Osteocyte (in vitro differentiated cells): ENCODE data around the gene CAMSAP1. TPM values are rescaled to one million over a fixed set of nuclear protein-coding genes. Genes with fewer than 3 reads are reported as not detected.

Source experiments
- DNase-seq: peaks from one replicate; pipeline ENCODE4 v3.0.0; 2021; ENCODE audit warnings: mixed read lengths; ENCODE audit not compliant: unreplicated experiment; ENCODE audit errors: extremely low spot score
- H3K27ac Mint-ChIP-seq: one replicate; pipeline ENCODE4 v1.8.0; 2021; ENCODE audit warnings: mild to moderate bottlenecking, mixed read lengths; ENCODE audit not compliant: unreplicated experiment
- H3K27me3 Mint-ChIP-seq: one replicate; pipeline ENCODE4 v1.8.0; 2021; ENCODE audit warnings: mixed read lengths; ENCODE audit not compliant: unreplicated experiment
- H3K36me3 Mint-ChIP-seq: one replicate; pipeline ENCODE4 v1.8.0; 2021; ENCODE audit warnings: mixed read lengths; ENCODE audit not compliant: unreplicated experiment
- H3K4me1 Mint-ChIP-seq: one replicate; pipeline ENCODE4 v1.8.0; 2021; ENCODE audit warnings: mixed read lengths; ENCODE audit not compliant: unreplicated experiment
- H3K4me3 Mint-ChIP-seq: one replicate; pipeline ENCODE4 v1.8.0; 2021; ENCODE audit warnings: mild to moderate bottlenecking, moderate library complexity, mixed read lengths; ENCODE audit not compliant: unreplicated experiment
- H3K9me3 Mint-ChIP-seq: one replicate; pipeline ENCODE4 v1.8.0; 2021; ENCODE audit warnings: mixed read lengths; ENCODE audit not compliant: unreplicated experiment
- total RNA-seq: library from RNA; stranded (reverse); gene quantifications from 2 replicates; pipeline ENCODE4 v1.2.1, GENCODE V29; 2021
- TF ChIP-seq, protein P1 (sequence below): fragments of 200-600 bp; sonication (generic); IDR thresholded peaks from 2 replicates; pipeline ENCODE4 v1.5.0; 2021; ENCODE audit warnings: antibody characterized with exemption, mild to moderate bottlenecking, moderate library complexity

CAMSAP1 gene
- total RNA-seq, 1 donor from 2014 or later = 34.4 TPM

DNA sequence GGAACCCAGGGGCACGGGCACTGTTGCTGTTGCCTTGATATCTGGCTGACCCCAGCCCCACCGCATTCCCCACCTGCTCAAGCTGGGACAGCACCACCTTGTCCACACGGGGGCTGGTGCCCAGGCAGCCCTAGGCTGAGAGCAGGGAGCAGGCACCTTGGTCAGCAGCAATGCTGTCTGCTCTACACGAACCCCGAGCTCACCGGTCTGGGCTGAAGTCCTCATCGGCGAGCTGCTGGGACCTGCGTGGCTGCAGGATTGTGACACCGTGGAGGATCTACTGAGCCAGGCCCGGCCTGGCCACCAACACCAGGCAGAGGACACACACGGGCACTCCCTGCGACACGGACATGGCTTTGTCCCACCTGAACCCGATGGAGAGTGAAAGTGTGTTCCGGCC lies 127.3 kb downstream of the CAMSAP1 start:
- no peak for DNase-seq
- Mint-ChIP-seq H3K27me3 (no peaks in the 10 kb centered on the region), H3K4me3 (no peak overlapping the region), H3K27ac (no peak overlapping the region), H3K4me1 (no peaks in the 10 kb centered on the region), H3K36me3 (no peaks in the 10 kb centered on the region), H3K9me3 (no peaks in the 10 kb centered on the region)
- TF ChIP-seq, protein P1, sequence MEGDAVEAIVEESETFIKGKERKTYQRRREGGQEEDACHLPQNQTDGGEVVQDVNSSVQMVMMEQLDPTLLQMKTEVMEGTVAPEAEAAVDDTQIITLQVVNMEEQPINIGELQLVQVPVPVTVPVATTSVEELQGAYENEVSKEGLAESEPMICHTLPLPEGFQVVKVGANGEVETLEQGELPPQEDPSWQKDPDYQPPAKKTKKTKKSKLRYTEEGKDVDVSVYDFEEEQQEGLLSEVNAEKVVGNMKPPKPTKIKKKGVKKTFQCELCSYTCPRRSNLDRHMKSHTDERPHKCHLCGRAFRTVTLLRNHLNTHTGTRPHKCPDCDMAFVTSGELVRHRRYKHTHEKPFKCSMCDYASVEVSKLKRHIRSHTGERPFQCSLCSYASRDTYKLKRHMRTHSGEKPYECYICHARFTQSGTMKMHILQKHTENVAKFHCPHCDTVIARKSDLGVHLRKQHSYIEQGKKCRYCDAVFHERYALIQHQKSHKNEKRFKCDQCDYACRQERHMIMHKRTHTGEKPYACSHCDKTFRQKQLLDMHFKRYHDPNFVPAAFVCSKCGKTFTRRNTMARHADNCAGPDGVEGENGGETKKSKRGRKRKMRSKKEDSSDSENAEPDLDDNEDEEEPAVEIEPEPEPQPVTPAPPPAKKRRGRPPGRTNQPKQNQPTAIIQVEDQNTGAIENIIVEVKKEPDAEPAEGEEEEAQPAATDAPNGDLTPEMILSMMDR = no peak

DNA sequence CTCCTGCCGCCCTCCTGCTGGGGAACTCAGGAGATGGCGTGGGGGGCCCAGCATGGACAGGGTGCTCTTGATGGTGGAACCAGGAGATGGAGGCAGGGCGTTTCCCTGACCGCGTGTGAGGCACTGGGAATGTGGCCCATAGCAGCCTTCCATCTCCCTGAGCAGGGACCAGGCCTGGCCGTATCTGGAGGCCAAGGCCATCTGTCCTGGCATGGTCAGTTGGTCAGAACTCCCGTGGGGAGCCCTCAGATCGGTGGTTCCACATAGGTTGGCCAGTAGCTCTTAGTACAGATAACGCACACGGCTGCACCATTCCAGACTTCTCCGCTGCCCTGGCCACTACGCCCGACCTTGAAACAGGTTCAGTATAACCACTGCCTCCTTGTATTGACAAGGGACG lies 127.8 kb downstream of the CAMSAP1 start:
- DNase-seq = no peak
- H3K36me3 Mint-ChIP-seq = no peaks in the 10 kb centered on the region
- H3K4me1 Mint-ChIP-seq = no peaks in the 10 kb centered on the region
- H3K9me3 Mint-ChIP-seq = no peaks in the 10 kb centered on the region
- no peak overlapping the region for H3K27ac Mint-ChIP-seq
- TF ChIP-seq, protein P1 = no peak
- no peak overlapping the region for H3K4me3 Mint-ChIP-seq
- H3K27me3 Mint-ChIP-seq = no peaks in the 10 kb centered on the region

DNA sequence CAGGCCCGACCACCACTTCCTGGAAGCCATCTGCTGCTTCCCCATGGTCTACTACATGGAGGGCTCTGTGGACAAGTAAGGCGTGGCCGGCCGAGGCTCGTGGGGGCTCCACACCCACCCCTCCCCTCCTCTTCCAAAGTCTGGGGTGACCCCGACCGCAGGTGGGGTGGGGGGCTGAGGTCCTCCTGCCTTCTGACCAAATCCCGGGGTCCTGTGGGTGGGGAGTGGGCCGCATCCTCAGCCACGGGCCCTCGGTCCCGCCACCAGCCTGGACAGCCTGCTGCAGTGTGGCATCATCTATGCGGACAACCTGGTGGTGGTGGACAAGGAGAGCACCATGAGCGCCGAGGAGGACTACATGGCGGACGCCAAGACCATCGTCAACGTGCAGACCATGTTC lies 128.9 kb downstream of the CAMSAP1 start:
- Mint-ChIP-seq H3K27me3 (no peaks in the 10 kb centered on the region), H3K4me3 (no peak overlapping the region), H3K36me3 (no peaks in the 10 kb centered on the region), H3K27ac (no peak overlapping the region), H3K9me3 (no peaks in the 10 kb centered on the region), H3K4me1 (no peaks in the 10 kb centered on the region)
- no peak for DNase-seq
- TF ChIP-seq, protein P1 = no peak

DNA sequence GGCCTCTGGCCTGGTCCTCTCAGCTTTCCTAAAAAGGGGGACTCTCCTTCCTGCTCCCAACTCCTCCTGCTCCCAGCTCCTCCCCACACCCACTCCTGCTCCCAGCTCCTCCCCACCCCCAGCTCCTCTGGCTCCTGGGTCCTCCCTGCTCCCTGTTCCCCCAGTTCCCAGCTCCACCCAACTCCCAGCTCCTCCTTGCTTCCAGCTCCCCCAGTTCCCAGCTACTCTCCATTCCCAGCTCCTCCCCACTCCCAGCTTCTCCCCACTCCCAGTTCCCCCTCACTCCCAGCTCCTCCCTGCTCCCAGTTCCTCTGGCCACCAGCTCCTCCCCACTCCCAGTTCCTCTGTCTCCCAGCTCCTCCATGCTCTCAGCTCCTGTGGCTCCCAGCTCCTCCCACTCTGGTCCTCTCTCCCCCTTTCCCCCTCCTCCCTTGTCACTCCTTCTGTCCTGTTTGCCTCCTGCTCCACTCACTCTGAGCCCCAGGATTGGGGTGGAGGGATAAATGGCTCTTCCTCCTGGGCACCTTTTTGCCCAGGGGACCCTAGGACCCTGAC lies 129.6 kb downstream of the CAMSAP1 start:
- Mint-ChIP-seq H3K36me3 (no peaks in the 10 kb centered on the region), H3K4me3 (no peak overlapping the region), H3K27me3 (no peaks in the 10 kb centered on the region), H3K4me1 (no peaks in the 10 kb centered on the region), H3K27ac (no peak overlapping the region), H3K9me3 (no peaks in the 10 kb centered on the region)
- TF ChIP-seq, protein P1 = no peak
- no peak for DNase-seq

DNA sequence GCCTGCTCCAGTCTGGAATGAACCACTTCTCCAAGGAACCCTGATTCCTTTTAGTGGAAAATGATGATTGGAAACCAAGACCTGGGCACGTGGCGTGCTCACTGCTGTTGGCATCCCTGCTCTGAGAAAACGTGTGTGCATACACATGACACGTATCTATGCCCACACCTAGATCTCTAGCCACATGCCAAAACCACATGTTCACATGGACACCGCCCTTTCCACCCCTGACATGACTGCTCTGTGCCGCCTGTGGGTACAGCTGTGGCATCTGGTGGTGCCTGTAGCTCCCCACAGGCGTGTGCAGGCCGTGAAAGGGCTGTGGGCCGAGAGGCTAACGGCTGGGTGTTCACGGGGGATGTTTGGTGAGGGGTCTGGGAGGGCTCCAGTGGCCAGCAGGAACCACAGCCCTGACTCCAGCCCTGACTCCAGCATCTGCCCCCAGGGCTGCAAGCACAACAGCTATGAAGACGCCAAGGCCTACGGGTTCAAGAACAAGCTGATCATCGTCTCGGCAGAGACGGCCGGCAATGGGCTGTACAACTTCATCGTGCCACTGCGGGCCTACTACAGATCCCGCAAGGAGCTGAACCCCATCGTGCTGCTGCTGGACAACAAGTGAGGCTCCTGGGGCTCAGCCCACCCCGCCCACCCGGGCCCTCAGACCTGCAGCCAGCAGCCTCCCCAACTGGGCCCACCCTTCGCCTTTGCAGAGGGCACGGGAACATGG lies 130.3 kb downstream of the CAMSAP1 start:
- Mint-ChIP-seq H3K27ac (no peak overlapping the region), H3K4me1 (no peaks in the 10 kb centered on the region), H3K27me3 (no peaks in the 10 kb centered on the region), H3K4me3 (no peak overlapping the region), H3K9me3 (no peaks in the 10 kb centered on the region), H3K36me3 (no peaks in the 10 kb centered on the region)
- no peak for DNase-seq
- TF ChIP-seq, protein P1 = no peak
